GM12878 (cell line): Measurements from ENCODE around the gene C1QTNF9. TPM values are rescaled to one million over a fixed set of nuclear protein-coding genes. Genes with fewer than 3 reads are reported as not detected.

Experiments used
- ATAC-seq: fragments of 200-7000 bp; cut with Tn5 transposase; 3 replicates; pipeline ENCODE4 v1.9.1; 2020; ENCODE audit warnings: mild to moderate bottlenecking, moderate library complexity
- BruUV-seq: library from RNA; stranded (reverse); fragments of 400-500 nt; replicated peaks from 2 replicates; lab custom pipeline; 2021; lab: Mats Ljungman, UMichigan
- CTCF ChIA-PET: fragments of 300-600 bp; sonication (Branson Sonifier 250); formaldehyde crosslinking; extraction: SDS; loops from one replicate; lab custom pipeline; 2021; ENCODE audit warnings: inconsistent platforms; lab: Yijun Ruan, JAX
- POLR2A ChIA-PET: fragments of 350-600 bp; formaldehyde crosslinking; extraction: SDS; loops from one replicate; lab custom pipeline; 2021; ENCODE audit warnings: inconsistent platforms; lab: Charles Lee
- RAD21 ChIA-PET: fragments of 300-600 bp; sonication (Branson Sonifier 250); formaldehyde crosslinking; loops from one replicate; lab custom pipeline; 2023; ENCODE audit warnings: antibody characterized with exemption; ENCODE audit not compliant: unreplicated experiment; lab: Charles Lee
- SMC1A ChIA-PET: fragments of 300-600 bp; sonication (Branson Sonifier 250); formaldehyde crosslinking; loops from one replicate; lab custom pipeline; 2023; ENCODE audit not compliant: unreplicated experiment, uncharacterized antibody; lab: Charles Lee
- DNase-seq: peaks from one replicate; pipeline ENCODE4 v3.0.0-alpha.2; 2011; ENCODE audit warnings: low read depth, low spot score
- FAIRE-seq: peaks from 3 replicates; lab custom pipeline; 2011; peaks lifted over from hg19 to GRCh38; lab: Jason Lieb, UNC
- H2AFZ ChIP-seq: 2 replicates; pipeline ENCODE4 v1.6.0; 2011; ENCODE audit warnings: low read depth, low read length, control low read depth; ENCODE audit not compliant: control insufficient read depth
- H3K27ac ChIP-seq: 2 replicates; pipeline ENCODE4 v1.5.1; 2011; ENCODE audit warnings: control low read depth; ENCODE audit not compliant: control insufficient read depth, insufficient read depth
- H3K27me3 ChIP-seq, 2 experiments: replicated peaks in 1 of 2; 2 replicates each; pipeline versions ENCODE4 v1.6.0 to v1.6.1; 2011; ENCODE audit warnings: low read length in 1 of 2; ENCODE audit not compliant: control insufficient read depth in 2 of 2, insufficient read depth in 2 of 2
- H3K36me3 ChIP-seq, 2 experiments: 2 replicates each; pipeline ENCODE4 v1.5.1; 2011; ENCODE audit warnings: low read length in 1 of 2; ENCODE audit not compliant: control insufficient read depth in 2 of 2, insufficient read depth in 2 of 2
- H3K4me1 ChIP-seq: 2 replicates; pipeline ENCODE4 v1.6.1; 2011; ENCODE audit warnings: mild to moderate bottlenecking, low read length, moderate library complexity, mixed read lengths; ENCODE audit not compliant: control insufficient read depth, insufficient read depth
- H3K4me2 ChIP-seq: 2 replicates; pipeline ENCODE4 v1.6.0; 2011; ENCODE audit warnings: control low read depth; ENCODE audit not compliant: control insufficient read depth, insufficient read depth
- H3K4me3 ChIP-seq: fragments of 200-600 bp; sonication (generic); 2 replicates; pipeline ENCODE4 v1.5.1; 2016
- H3K79me2 ChIP-seq: 2 replicates; pipeline ENCODE4 v1.6.0; 2011; ENCODE audit warnings: low read length; ENCODE audit not compliant: control insufficient read depth, insufficient read depth
- H3K9ac ChIP-seq: 2 replicates; pipeline ENCODE4 v1.8.0; 2011; ENCODE audit warnings: low read length, control low read depth, mixed read lengths; ENCODE audit not compliant: control insufficient read depth, insufficient read depth
- H3K9me3 ChIP-seq: replicated peaks from 3 replicates; pipeline ENCODE4 v1.5.1; 2011; ENCODE audit warnings: mild to moderate bottlenecking, low read length; ENCODE audit not compliant: control insufficient read depth, insufficient read depth
- H4K20me1 ChIP-seq: 2 replicates; pipeline ENCODE4 v1.6.0; 2011; ENCODE audit not compliant: control insufficient read depth, insufficient read depth
- CHD2 ChIP-seq: IDR thresholded peaks from 2 replicates; pipeline ENCODE4 v1.6.1; 2011; ENCODE audit warnings: low read depth, low read length, improper control_type of control experiment, borderline replicate concordance
- CREB1 ChIP-seq: IDR thresholded peaks from 2 replicates; pipeline ENCODE4 v1.6.1; 2012; ENCODE audit warnings: low read depth, mild to moderate bottlenecking, inconsistent platforms
- EED ChIP-seq: sonication (generic); IDR thresholded peaks from 2 replicates; pipeline ENCODE4 v1.6.1; 2016; ENCODE audit warnings: antibody characterized with exemption, low read depth
- HDAC2 ChIP-seq: fragments of 200-600 bp; sonication (generic); IDR thresholded peaks from 2 replicates; pipeline ENCODE4 v1.6.1; 2017
- KLF5 ChIP-seq: fragments of 450-650 bp; IDR thresholded peaks from 2 replicates; pipeline ENCODE4 v1.6.1; 2014; ENCODE audit warnings: mild to moderate bottlenecking; ENCODE audit not compliant: partially characterized antibody
- LARP7 ChIP-seq: fragments of 450-650 bp; IDR thresholded peaks from 2 replicates; pipeline ENCODE4 v1.6.1; 2017; ENCODE audit warnings: mild to moderate bottlenecking
- PAX8 ChIP-seq: fragments of 450-650 bp; IDR thresholded peaks from 2 replicates; pipeline ENCODE4 v1.6.1; 2017; ENCODE audit warnings: mild to moderate bottlenecking, moderate library complexity
- RELA ChIP-seq: fragments of 450-650 bp; IDR thresholded peaks from 2 replicates; pipeline ENCODE4 v1.8.0; 2014; ENCODE audit warnings: borderline replicate concordance; ENCODE audit not compliant: partially characterized antibody
- RFX5 ChIP-seq: IDR thresholded peaks from 2 replicates; pipeline ENCODE4 v1.6.1; 2011; ENCODE audit warnings: low read depth, low read length, improper control_type of control experiment
- SREBF2 ChIP-seq: IDR thresholded peaks from 2 replicates; pipeline ENCODE4 v1.6.1; 2012; ENCODE audit warnings: mild to moderate bottlenecking, low read length
- STAT3 ChIP-seq: IDR thresholded peaks from 2 replicates; pipeline ENCODE4 v1.6.1; 2011; ENCODE audit warnings: low read depth, low read length, improper control_type of control experiment
- TBL1XR1 ChIP-seq: IDR thresholded peaks from 2 replicates; pipeline ENCODE4 v1.6.1; 2012; ENCODE audit warnings: low read depth, low read length, improper control_type of control experiment
- WGBS: methylation state at CpG from one replicate; pipeline ENCODE4 v1.1.6; 2016; ENCODE audit warnings: low lambda C conversion rate; ENCODE audit not compliant: insufficient replicate concordance, insufficient coverage; ENCODE audit errors: missing lambda C conversion rate; 5-methylcytosine and 5-hydroxymethylcytosine counted together
- in situ Hi-C: fragments of 300-500 bp; cut with MboI; formaldehyde crosslinking; loops from 9 replicates; pipeline ENCODE4 v1.14.3; 2018; ENCODE audit warnings: mixed read lengths
- intact Hi-C: fragments of 100-400 bp; cut with micrococcal nuclease; formaldehyde crosslinking; loops from one replicate; pipeline ENCODE4 v1.14.2; 2022; ENCODE audit not compliant: unreplicated experiment
- polyA plus RNA-seq, 11 experiments: library from polyadenylated mRNA; depleted of rRNA in 4 of 11; unstranded in 6 of 11; stranded (reverse) in 5 of 11; fragments of >200 nt; fragmentation: Nextera tagmentation in 4 of 11; fragmentation: Illumina TruSeq in 1 of 11; extraction: Ambion mirVana in 4 of 11; extraction: Trizol in 1 of 11; gene quantifications; 1 replicate in 1 of 11; 2 replicates in 10 of 11; pipeline versions ENCODE4 v1.2.1 to v1.2.3, GENCODE V29; 2011 to 2016; ENCODE audit warnings: inconsistent platforms in 2 of 11, missing spikeins in 2 of 11, low read depth in 1 of 11
- total RNA-seq, 4 experiments: library from RNA; depleted of rRNA in 3 of 4; stranded (reverse); fragments of >200 nt in 3 of 4; fragmentation: Illumina TruSeq in 1 of 4; extraction: Trizol in 1 of 4; gene quantifications; 2 replicates each; pipeline versions ENCODE4 v1.2.1 to v1.2.3, GENCODE V29; 2013 to 2021
- TF ChIP-seq, protein P1 (sequence below): fragments of 450-650 bp; IDR thresholded peaks from 2 replicates; pipeline ENCODE4 v1.6.1; 2018; ENCODE audit warnings: mild to moderate bottlenecking, low read depth, moderate library complexity; ENCODE audit not compliant: partially characterized antibody

The C1QTNF9 gene
- total and polyA plus RNA-seq, 10 of the 15 experiments (the other 5 are each of a cell fraction or from before 2014, with no cell fraction given) = not detected

DNA sequence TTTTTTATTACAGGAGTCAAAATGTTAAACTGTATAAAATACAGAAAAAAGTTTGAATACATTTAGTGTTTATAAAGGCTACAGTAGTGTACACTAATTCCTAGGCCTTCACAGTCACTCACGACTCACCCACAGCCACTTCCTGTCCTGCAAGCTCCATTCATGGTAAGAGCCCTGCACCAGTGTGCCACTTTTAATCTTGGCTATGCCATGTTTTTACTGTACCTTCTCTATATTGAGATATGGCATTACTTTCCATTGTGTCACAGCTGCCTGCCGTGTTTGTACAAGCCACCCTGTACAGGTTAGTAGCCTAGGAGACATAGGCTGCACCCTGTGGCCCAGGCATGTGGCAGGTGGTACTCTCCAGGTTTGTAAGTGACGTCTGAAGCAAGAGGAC, 32.1 kb downstream of the C1QTNF9 start:
- ChIA-PET CTCF (no interaction called here), SMC1A (no interaction called here), RAD21 (no interaction called here), POLR2A (no interaction called here)
- intact Hi-C loops = no loop called here
- no peak overlapping the region for H3K4me3 ChIP-seq
- H3K4me1 ChIP-seq = no peaks in the 10 kb centered on the region
- FAIRE-seq = no peak
- no peak overlapping the region for H3K27ac ChIP-seq
- no peaks in the 10 kb centered on the region for H3K27me3 ChIP-seq
- no peaks in the 10 kb centered on the region for H3K36me3 ChIP-seq
- WGBS = 17% methylated on average over 3 of the region's 3 CpGs
- no peak for TF ChIP-seq HDAC2
- TF ChIP-seq PAX8 = no peak
- no peak for TF ChIP-seq EED
- no peak for TF ChIP-seq CREB1
- TF ChIP-seq SREBF2 = no peak
- TF ChIP-seq KLF5 = no peak
- no peak overlapping the region for H2AFZ ChIP-seq
- no peak for ATAC-seq
- no peaks in the 10 kb centered on the region for H4K20me1 ChIP-seq
- H3K9ac ChIP-seq = no peak overlapping the region
- no peaks in the 10 kb centered on the region for H3K79me2 ChIP-seq
- no peak overlapping the region for H3K4me2 ChIP-seq
- H3K9me3 ChIP-seq = no peaks in the 10 kb centered on the region
- no TSS peak for BruUV-seq
- in situ Hi-C loops = no loop called here
- no peak for DNase-seq

GRCh38 chr13:24348385-24348784, 39.0 kb downstream of the C1QTNF9 start:
- CTCF ChIA-PET = no interaction called here
- no peak for ATAC-seq
- Histone ChIP-seq H3K36me3 (no peaks in the 10 kb centered on the region), H4K20me1 (no peaks in the 10 kb centered on the region), H2AFZ (no peak overlapping the region), H3K4me2 (no peak overlapping the region), H3K27me3 (no peaks in the 10 kb centered on the region), H3K79me2 (no peaks in the 10 kb centered on the region), H3K9ac (no peak overlapping the region), H3K4me1 (no peaks in the 10 kb centered on the region), H3K27ac (no peak overlapping the region), H3K4me3 (no peak overlapping the region), H3K9me3 (no peaks in the 10 kb centered on the region)
- in situ Hi-C loops = no loop called here
- SMC1A ChIA-PET = no interaction called here
- BruUV-seq = no TSS peak
- POLR2A ChIA-PET = no interaction called here
- 17% methylated on average over 5 of the region's 5 CpGs for WGBS
- FAIRE-seq = no peak
- RAD21 ChIA-PET = no interaction called here
- intact Hi-C loops = no loop called here
- TF ChIP-seq TBL1XR1 = no peak
- no peak for TF ChIP-seq LARP7
- TF ChIP-seq RELA = no peak
- TF ChIP-seq STAT3 = no peak
- TF ChIP-seq, protein P1, sequence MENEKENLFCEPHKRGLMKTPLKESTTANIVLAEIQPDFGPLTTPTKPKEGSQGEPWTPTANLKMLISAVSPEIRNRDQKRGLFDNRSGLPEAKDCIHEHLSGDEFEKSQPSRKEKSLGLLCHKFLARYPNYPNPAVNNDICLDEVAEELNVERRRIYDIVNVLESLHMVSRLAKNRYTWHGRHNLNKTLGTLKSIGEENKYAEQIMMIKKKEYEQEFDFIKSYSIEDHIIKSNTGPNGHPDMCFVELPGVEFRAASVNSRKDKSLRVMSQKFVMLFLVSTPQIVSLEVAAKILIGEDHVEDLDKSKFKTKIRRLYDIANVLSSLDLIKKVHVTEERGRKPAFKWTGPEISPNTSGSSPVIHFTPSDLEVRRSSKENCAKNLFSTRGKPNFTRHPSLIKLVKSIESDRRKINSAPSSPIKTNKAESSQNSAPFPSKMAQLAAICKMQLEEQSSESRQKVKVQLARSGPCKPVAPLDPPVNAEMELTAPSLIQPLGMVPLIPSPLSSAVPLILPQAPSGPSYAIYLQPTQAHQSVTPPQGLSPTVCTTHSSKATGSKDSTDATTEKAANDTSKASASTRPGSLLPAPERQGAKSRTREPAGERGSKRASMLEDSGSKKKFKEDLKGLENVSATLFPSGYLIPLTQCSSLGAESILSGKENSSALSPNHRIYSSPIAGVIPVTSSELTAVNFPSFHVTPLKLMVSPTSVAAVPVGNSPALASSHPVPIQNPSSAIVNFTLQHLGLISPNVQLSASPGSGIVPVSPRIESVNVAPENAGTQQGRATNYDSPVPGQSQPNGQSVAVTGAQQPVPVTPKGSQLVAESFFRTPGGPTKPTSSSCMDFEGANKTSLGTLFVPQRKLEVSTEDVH = no peak
- TF ChIP-seq RFX5 = no peak
- no peak for TF ChIP-seq EED
- no peak for TF ChIP-seq KLF5
- TF ChIP-seq CHD2 = no peak
- DNase-seq = no peak
